GM21447 (cell line): ENCODE results near the gene PRM3.

Source experiments
- ATAC-seq: cut with Tn5 transposase; IDR thresholded peaks from one replicate; pipeline ENCODE4 v1.9.1; 2021; ENCODE audit not compliant: unreplicated experiment

Gene PRM3

DNA sequence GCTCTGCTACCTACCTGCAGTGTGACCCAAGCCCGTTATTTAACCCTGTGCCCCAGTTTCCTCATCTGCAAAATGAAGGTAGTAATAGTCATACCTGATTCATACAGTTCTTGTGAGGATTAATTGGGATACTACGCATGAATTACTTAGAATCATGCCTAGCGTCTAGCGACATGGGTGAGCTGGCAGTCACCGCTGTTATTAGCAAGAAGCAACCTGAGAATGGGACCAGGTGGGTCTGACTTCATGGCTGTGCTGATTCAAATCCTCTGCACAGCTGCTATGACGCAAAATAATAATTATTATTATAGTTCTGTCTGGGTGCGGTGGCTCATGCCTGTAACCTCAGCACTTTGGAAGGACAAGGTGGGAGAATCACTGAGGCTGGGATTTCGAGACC lies 25.3 kb downstream of the PRM3 start:
- ATAC-seq, result no peak

- no peak for ATAC-seq
These were observed 27.4 kb downstream of the PRM3 start for GRCh38 chr16:11245988-11246387.

DNA sequence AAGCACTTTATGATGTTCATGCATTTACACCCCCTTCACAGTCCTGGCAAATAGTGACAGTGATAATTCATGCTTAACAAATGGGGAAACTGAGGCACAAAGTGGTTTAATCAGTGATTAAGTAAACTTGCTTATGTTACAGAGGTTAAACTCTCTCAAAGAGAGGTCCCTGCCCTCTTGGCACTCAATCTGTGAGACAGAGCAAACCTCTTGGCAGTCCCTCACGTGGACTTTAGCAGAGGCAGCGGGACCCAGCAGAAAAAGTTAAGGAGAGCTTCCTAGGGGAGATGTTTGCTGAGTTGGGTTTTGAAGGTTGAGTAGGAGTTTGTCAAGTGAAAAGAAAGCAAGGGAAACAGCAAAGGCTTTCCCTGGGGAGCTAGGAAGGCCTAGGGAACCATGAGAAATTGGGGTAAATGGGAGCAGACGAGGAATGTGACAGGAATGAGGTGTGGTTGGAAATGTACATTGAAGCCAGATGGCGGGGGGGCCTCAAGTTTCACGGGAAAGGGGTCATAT lies 28.1 kb downstream of the PRM3 start:
- ATAC-seq, result no peak

- ATAC-seq, result no peak
These were observed 30.8 kb downstream of the PRM3 start for GRCh38 chr16:11242658-11243057.

DNA sequence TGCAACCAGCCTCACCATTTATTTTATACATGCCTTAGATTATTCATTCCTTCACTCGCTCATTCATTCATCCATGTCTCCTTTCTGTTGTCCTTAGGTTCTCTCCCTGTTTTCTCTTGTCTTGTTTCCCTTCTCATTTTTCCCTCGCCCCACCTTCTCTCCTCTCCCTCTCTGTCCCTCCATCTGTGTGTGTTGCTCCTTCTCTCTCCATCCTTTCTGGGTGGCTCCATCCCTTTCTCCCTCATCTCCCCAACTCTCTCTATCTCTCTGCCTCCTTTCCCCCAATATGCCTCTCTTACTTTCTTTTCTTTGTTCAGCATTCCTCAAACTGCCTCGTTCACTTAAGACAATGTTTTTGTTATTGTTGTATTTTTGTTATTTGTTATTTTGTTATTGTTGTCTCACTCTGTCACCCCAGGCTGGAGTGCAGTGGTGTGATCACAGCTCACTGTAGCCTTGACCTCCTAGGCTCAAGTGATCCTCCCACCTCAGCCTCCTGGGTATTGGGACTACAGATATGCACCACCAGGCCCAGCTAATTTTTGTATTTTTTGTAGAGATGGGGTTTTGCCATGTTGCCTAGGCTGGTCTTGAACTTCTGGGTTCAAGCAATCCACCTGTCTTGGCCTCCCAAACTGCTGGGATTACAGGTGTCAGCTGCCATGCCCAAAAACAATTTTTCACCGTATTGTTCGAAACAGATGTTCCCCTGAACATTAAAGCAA lies 31.8 kb downstream of the PRM3 start:
- ATAC-seq, result no peak

GRCh38 chr16:11240636-11241473 lies 32.6 kb downstream of the PRM3 start:
- no peak for ATAC-seq

- ATAC-seq, result no peak
These were observed 33.5 kb downstream of the PRM3 start for GRCh38 chr16:11239644-11240632.

- ATAC-seq, result no peak
These were observed 34.9 kb downstream of the PRM3 start for GRCh38 chr16:11238272-11239202.

GRCh38 chr16:11236461-11237254 lies 36.8 kb downstream of the PRM3 start:
- no peak for ATAC-seq

- ATAC-seq, result no peak
These were observed 37.8 kb downstream of the PRM3 start for GRCh38 chr16:11235703-11235991.

DNA sequence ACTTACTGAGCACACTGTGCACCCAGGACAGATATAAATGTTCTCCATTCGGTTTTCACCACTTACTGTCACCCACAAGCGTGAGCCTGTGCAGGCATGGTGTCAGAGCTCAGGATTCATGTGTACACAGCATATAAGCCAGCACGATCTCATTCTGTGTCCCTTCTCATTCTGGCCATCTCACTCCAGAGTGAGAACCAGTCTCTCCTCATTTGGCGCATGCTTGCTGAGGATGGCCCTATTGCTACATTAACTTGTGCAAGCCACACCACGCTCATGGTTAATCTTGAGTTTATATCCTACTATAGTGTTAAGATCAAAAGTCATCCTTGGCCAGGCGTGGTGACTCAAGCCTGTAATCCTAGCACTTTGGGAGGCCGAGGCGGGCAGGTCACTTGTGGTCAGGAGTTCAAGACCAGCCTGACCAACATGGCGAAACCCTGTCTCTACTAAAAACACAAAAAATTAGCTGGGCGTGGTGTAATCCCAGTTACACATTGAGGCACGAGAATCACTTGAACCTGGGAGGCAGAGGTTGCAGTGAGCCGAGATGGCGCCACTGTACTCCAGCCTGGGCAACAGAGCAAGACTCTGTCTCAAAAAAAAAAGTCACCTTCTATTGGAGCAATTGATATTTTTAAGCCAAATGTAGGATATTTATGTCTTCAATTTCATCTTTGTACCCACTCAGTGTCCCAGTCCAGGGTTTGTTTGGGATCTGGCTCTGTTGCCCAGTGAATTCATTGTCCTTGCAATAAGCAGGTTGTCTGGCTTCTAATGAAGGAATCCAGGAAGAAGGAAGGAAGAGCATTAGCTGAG lies 38.3 kb downstream of the PRM3 start:
- no peak for ATAC-seq

- ATAC-seq, result no peak
These were observed 39.6 kb downstream of the PRM3 start for GRCh38 chr16:11233727-11234376.

GRCh38 chr16:11232852-11233726 lies 40.3 kb downstream of the PRM3 start:
- ATAC-seq, result peak; percentile 69

GRCh38 chr16:11232302-11232851 lies 41.1 kb downstream of the PRM3 start:
- no peak for ATAC-seq

- no peak for ATAC-seq
These were observed 42.0 kb downstream of the PRM3 start for GRCh38 chr16:11231367-11231970.

- no peak for ATAC-seq
These were observed 43.5 kb downstream of the PRM3 start for GRCh38 chr16:11229906-11230305.
